HepG2 (cell line): ENCODE data around the gene SNX15. TPM values are rescaled to one million over a fixed set of nuclear protein-coding genes. Genes with fewer than 3 reads are reported as not detected.

Experiments used
- FOXM1 ChIP-seq: sonication (generic); formaldehyde crosslinking; IDR thresholded peaks from 2 replicates; pipeline ENCODE4 v1.5.0; 2020; ENCODE audit warnings: missing genetic modification reagents
- GATAD2A ChIP-seq: IDR thresholded peaks from 2 replicates; pipeline ENCODE4 v1.6.1; 2016
- KLF13 ChIP-seq: sonication (generic); formaldehyde crosslinking; IDR thresholded peaks from 2 replicates; pipeline ENCODE4 v1.4.0; 2020; ENCODE audit warnings: mild to moderate bottlenecking, missing genetic modification reagents
- MAFF ChIP-seq: IDR thresholded peaks from 2 replicates; pipeline ENCODE4 v1.6.1; 2011; ENCODE audit warnings: low read depth, low read length, improper control_type of control experiment
- MAX ChIP-seq: IDR thresholded peaks from 2 replicates; pipeline ENCODE4 v1.6.1; 2012; ENCODE audit warnings: inconsistent platforms
- MXD3 ChIP-seq: IDR thresholded peaks from 2 replicates; pipeline ENCODE4 v1.6.1; 2016; ENCODE audit warnings: mild to moderate bottlenecking, missing biosample characterization, missing genetic modification reagents
- PPARG ChIP-seq: conservative IDR thresholded peaks from 2 replicates; pipeline ENCODE4 v1.6.1; 2016; ENCODE audit warnings: missing biosample characterization, missing genetic modification reagents
- RELA ChIP-seq: sonication (generic); formaldehyde crosslinking; IDR thresholded peaks from 2 replicates; pipeline ENCODE4 v1.4.0; 2020; ENCODE audit warnings: missing genetic modification reagents
- TCF7L2 ChIP-seq: IDR thresholded peaks from 2 replicates; pipeline ENCODE4 v1.6.1; 2011; ENCODE audit warnings: mild to moderate bottlenecking, low read depth, low read length, moderate library complexity
- ZC3H4 ChIP-seq: sonication (generic); formaldehyde crosslinking; IDR thresholded peaks from 2 replicates; pipeline ENCODE4 v1.4.0; 2020; ENCODE audit warnings: missing genetic modification reagents, borderline replicate concordance
- ZNF138 ChIP-seq: sonication (generic); formaldehyde crosslinking; IDR thresholded peaks from 2 replicates; pipeline ENCODE4 v1.5.0; 2020; ENCODE audit warnings: mild to moderate bottlenecking, low read depth, missing genetic modification reagents
- ZNF230 ChIP-seq: sonication (generic); formaldehyde crosslinking; IDR thresholded peaks from 2 replicates; pipeline ENCODE4 v1.4.0; 2020; ENCODE audit warnings: mild to moderate bottlenecking, missing genetic modification reagents
- ZNF276 ChIP-seq: sonication (generic); formaldehyde crosslinking; IDR thresholded peaks from 2 replicates; pipeline ENCODE4 v1.4.0; 2020; ENCODE audit warnings: mild to moderate bottlenecking, low read depth, missing genetic modification reagents
- ZNF44 ChIP-seq: sonication (generic); formaldehyde crosslinking; IDR thresholded peaks from 2 replicates; pipeline ENCODE4 v1.5.1; 2020; ENCODE audit warnings: mild to moderate bottlenecking, missing genetic modification reagents
- ZNF484 ChIP-seq: sonication (generic); formaldehyde crosslinking; IDR thresholded peaks from 2 replicates; pipeline ENCODE4 v1.5.1; 2020; ENCODE audit warnings: mild to moderate bottlenecking, low read depth, missing genetic modification reagents, borderline replicate concordance
- ZNF543 ChIP-seq: sonication (generic); formaldehyde crosslinking; IDR thresholded peaks from 2 replicates; pipeline ENCODE4 v1.4.0; 2020; ENCODE audit warnings: mild to moderate bottlenecking, missing genetic modification reagents
- ZNF605 ChIP-seq: sonication (generic); formaldehyde crosslinking; IDR thresholded peaks from 2 replicates; pipeline ENCODE4 v1.8.0; 2022; ENCODE audit warnings: mild to moderate bottlenecking, missing genetic modification reagents
- ZNF674 ChIP-seq: sonication (generic); formaldehyde crosslinking; IDR thresholded peaks from 2 replicates; pipeline ENCODE4 v1.5.0; 2020; ENCODE audit warnings: low read depth, mild to moderate bottlenecking, missing genetic modification reagents
- ZNF691 ChIP-seq: sonication (generic); formaldehyde crosslinking; IDR thresholded peaks from 2 replicates; pipeline ENCODE4 v1.4.0; 2020; ENCODE audit warnings: missing genetic modification reagents, low read depth, mild to moderate bottlenecking, borderline replicate concordance
- ZNF703 ChIP-seq: sonication (generic); formaldehyde crosslinking; IDR thresholded peaks from 2 replicates; pipeline ENCODE4 v1.5.1; 2020; ENCODE audit warnings: missing genetic modification reagents, mild to moderate bottlenecking, moderate library complexity, borderline replicate concordance
- polyA plus RNA-seq, 8 experiments: library from polyadenylated mRNA; depleted of rRNA in 3 of 8; stranded (reverse) in 7 of 8; unstranded in 1 of 8; fragments of >200 nt; fragmentation: Illumina TruSeq in 4 of 8; extraction: Trizol in 4 of 8; gene quantifications; 2 replicates each; pipeline versions ENCODE4 v1.2.1 to v1.2.3, GENCODE V29; 2011 to 2016; ENCODE audit warnings: low read depth in 4 of 8, missing spikeins in 1 of 8, mixed read lengths in 1 of 8; ENCODE audit not compliant: insufficient read depth in 1 of 8
- total RNA-seq, 5 experiments: library from RNA; depleted of rRNA; stranded (reverse); fragments of >200 nt; fragmentation: Illumina TruSeq; extraction: Trizol; gene quantifications; 2 replicates each; pipeline ENCODE4 v1.2.3, GENCODE V29; 2016; ENCODE audit warnings: low read depth in 1 of 5
- TF ChIP-seq, protein P1 (sequence below): sonication (generic); formaldehyde crosslinking; IDR thresholded peaks from 2 replicates; pipeline ENCODE4 v1.4.0; 2020; ENCODE audit warnings: missing genetic modification reagents, borderline replicate concordance
- TF ChIP-seq, protein P2 (sequence below): sonication (generic); formaldehyde crosslinking; IDR thresholded peaks from 2 replicates; pipeline ENCODE4 v1.4.0; 2020; ENCODE audit warnings: mild to moderate bottlenecking, missing genetic modification reagents
- TF ChIP-seq, protein P3 (sequence below): sonication (generic); formaldehyde crosslinking; IDR thresholded peaks from 2 replicates; pipeline ENCODE4 v1.4.0; 2020; ENCODE audit warnings: mild to moderate bottlenecking, missing genetic modification reagents

Gene SNX15
- total and polyA plus RNA-seq, 2 of the 13 experiments (the other 11 are each of a cell fraction or from before 2014, with no cell fraction given) = 19.1 to 22.6 TPM

- TF ChIP-seq ZNF276 (CRISPR knock-in tag) = peak; percentile 88; the same call in 1 of the 2 replicates
- peak; percentile 83 for TF ChIP-seq ZNF230
- no peak for TF ChIP-seq MAFF
- TF ChIP-seq ZC3H4 (CRISPR knock-in tag) = no peak
- TF ChIP-seq ZNF703 (CRISPR knock-in tag) = no peak
- no peak for TF ChIP-seq FOXM1 (CRISPR knock-in tag)
- no peak for TF ChIP-seq ZNF674
- no peak for TF ChIP-seq ZNF484 (CRISPR knock-in tag)
- TF ChIP-seq ZNF44 = 0 out of 2 replicates have a peak, but pooled peaks have one; percentile 74
- TF ChIP-seq MXD3 (CRISPR knock-in tag) = peak; percentile 54; the same call in 1 of the 2 replicates
- TF ChIP-seq, protein P1, sequence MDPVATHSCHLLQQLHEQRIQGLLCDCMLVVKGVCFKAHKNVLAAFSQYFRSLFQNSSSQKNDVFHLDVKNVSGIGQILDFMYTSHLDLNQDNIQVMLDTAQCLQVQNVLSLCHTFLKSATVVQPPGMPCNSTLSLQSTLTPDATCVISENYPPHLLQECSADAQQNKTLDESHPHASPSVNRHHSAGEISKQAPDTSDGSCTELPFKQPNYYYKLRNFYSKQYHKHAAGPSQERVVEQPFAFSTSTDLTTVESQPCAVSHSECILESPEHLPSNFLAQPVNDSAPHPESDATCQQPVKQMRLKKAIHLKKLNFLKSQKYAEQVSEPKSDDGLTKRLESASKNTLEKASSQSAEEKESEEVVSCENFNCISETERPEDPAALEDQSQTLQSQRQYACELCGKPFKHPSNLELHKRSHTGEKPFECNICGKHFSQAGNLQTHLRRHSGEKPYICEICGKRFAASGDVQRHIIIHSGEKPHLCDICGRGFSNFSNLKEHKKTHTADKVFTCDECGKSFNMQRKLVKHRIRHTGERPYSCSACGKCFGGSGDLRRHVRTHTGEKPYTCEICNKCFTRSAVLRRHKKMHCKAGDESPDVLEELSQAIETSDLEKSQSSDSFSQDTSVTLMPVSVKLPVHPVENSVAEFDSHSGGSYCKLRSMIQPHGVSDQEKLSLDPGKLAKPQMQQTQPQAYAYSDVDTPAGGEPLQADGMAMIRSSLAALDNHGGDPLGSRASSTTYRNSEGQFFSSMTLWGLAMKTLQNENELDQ (CRISPR knock-in tag) = no peak
- no peak for TF ChIP-seq ZNF138
- TF ChIP-seq ZNF543 = 0 out of 2 replicates have a peak, but pooled peaks have one; percentile 52
- 0 out of 2 replicates have a peak, but pooled peaks have one; percentile 19 for TF ChIP-seq GATAD2A (CRISPR knock-in tag)
- TF ChIP-seq TCF7L2 = no peak
- TF ChIP-seq RELA (CRISPR knock-in tag) = no peak
- no peak; the same call in 1 of the 2 replicates for TF ChIP-seq PPARG (CRISPR knock-in tag)
- 0 out of 2 replicates have a peak, but pooled peaks have one; percentile 55 for TF ChIP-seq KLF13 (CRISPR knock-in tag)
- TF ChIP-seq, protein P2, sequence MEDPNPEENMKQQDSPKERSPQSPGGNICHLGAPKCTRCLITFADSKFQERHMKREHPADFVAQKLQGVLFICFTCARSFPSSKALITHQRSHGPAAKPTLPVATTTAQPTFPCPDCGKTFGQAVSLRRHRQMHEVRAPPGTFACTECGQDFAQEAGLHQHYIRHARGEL (CRISPR knock-in tag) = 0 out of 2 replicates have a peak, but pooled peaks have one; percentile 27
- peak; percentile 89 for TF ChIP-seq ZNF605 (CRISPR knock-in tag)
- peak; percentile 85 for TF ChIP-seq MAX
- TF ChIP-seq, protein P3, sequence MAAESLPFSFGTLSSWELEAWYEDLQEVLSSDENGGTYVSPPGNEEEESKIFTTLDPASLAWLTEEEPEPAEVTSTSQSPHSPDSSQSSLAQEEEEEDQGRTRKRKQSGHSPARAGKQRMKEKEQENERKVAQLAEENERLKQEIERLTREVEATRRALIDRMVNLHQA = no peak
- no peak; the same call in 1 of the 2 replicates for TF ChIP-seq ZNF691 (CRISPR knock-in tag)
These were observed at the start of gene SNX15 (continued) for GRCh38 chr11:65027213-65028067.
